Activated CD4-positive, alpha-beta T cell treated with anti-CD3 and anti-CD28 coated beads for 36 hours (primary cell): ENCODE measurements around the gene TBC1D4. TPM values are rescaled to one million over a fixed set of nuclear protein-coding genes. Genes with fewer than 3 reads are reported as not detected.
"Not testable (repeated sequence)": the region's sequence is repeated elsewhere in the genome, so short reads cannot be mapped to it uniquely, and the experiment has no call there.

ENCODE experiments used
- ATAC-seq: fragments of 200-7000 bp; cut with Tn5 transposase; one replicate; pipeline ENCODE4 v1.10.0; 2021; ENCODE audit warnings: mild to moderate bottlenecking, moderate library complexity
- CTCF ChIA-PET: fragments of 350-600 bp; sonication (Branson Sonifier 250); formaldehyde crosslinking; loops from one replicate; lab custom pipeline; 2021; ENCODE audit warnings: antibody characterized with exemption; lab: Charles Lee
- POLR2A ChIA-PET: fragments of 350-600 bp; sonication (Branson Sonifier 250); formaldehyde crosslinking; loops from one replicate; lab custom pipeline; 2021; ENCODE audit warnings: antibody characterized with exemption, inconsistent platforms; lab: Charles Lee
- DNase-seq: peaks from one replicate; pipeline ENCODE4 v3.0.0-alpha.2; 2020
- H3K27ac Mint-ChIP-seq: one replicate; pipeline ENCODE4 v1.8.0; 2021; ENCODE audit warnings: mixed read lengths
- H3K27me3 Mint-ChIP-seq: one replicate; pipeline ENCODE4 v1.8.0; 2021; ENCODE audit warnings: mixed read lengths
- H3K36me3 Mint-ChIP-seq: one replicate; pipeline ENCODE4 v1.8.0; 2021; ENCODE audit warnings: low read depth, mixed read lengths
- H3K4me1 Mint-ChIP-seq: one replicate; pipeline ENCODE4 v1.8.0; 2021; ENCODE audit warnings: mixed read lengths
- H3K4me3 Mint-ChIP-seq: one replicate; pipeline ENCODE4 v1.8.0; 2021; ENCODE audit warnings: mild to moderate bottlenecking, moderate library complexity, mixed read lengths
- H3K9me3 Mint-ChIP-seq: one replicate; pipeline ENCODE4 v1.8.0; 2021; ENCODE audit warnings: low read depth, mixed read lengths
- intact Hi-C, 2 experiments: fragments of 100-400 bp; cut with DNase I in 1 of 2; cut with micrococcal nuclease in 1 of 2; formaldehyde crosslinking; loops; one replicate each; pipeline versions ENCODE4 v1.14.2 to v1.15.1; 2022 to 2024; cut with DNase I, micrococcal nuclease
- total RNA-seq, 2 experiments: library from RNA; stranded (reverse); gene quantifications; one replicate each; pipeline ENCODE4 v1.2.3, GENCODE V29; 2021

The TBC1D4 gene
- total RNA-seq, 2 experiments from 2014 or later = 29.4 to 31.7 TPM

DNA sequence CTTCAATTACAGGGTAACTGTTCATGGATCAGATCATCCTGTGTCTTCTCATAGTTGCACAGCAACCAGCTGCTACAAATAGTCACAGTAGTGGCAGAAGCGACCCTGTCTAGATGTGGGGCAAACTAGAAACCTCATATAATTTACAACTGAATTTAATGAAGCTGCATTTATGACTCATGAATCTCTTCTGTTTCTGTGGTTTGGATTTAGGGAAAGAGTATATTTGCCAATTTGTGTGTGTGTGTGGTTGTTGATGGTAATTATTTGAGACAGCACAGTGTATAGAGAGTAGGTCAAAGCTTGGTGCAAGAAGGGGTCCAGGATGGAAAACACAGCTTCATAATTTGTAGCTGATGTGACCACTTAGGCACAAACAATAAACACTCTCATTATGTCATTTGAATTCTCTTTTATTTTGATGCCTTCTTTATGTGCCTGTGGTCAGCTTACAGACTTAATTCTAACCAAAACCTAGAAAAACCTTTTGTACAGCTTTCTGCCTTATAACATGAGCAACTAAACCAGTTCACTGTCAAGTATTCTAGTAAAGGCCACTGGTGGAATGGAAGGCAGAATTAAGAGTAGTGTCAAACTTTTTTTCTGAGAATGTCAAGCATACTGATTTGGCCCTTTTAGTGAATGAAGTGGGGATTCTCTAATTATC lies 218.1 kb downstream of the TBC1D4 start:
- CTCF ChIA-PET = interaction anchor here (0.7 kb wide), 1 partner anchor 118 kb away, joined by 3 read pairs; no protein-coding TSS in a partner anchor

GRCh38 chr13:75258159-75258782 lies 223.7 kb downstream of the TBC1D4 start:
- no peak overlapping the region for H3K27ac Mint-ChIP-seq
- ATAC-seq = no peak
- intact Hi-C loops = no loop called here
- peaks cover 3% of the 10 kb centered on the region for H3K27me3 Mint-ChIP-seq
- H3K9me3 Mint-ChIP-seq = no peaks in the 10 kb centered on the region
- CTCF ChIA-PET = interaction anchor here (1.0 kb wide), 1 partner anchor 117 kb away, joined by 3 read pairs; no protein-coding TSS in a partner anchor
- POLR2A ChIA-PET = no interaction called here
- no peaks in the 10 kb centered on the region for H3K4me1 Mint-ChIP-seq
- DNase-seq = no peak
- no peaks in the 10 kb centered on the region for H3K36me3 Mint-ChIP-seq
- no peak overlapping the region for H3K4me3 Mint-ChIP-seq

More for the DNA sequence above, 218.1 kb downstream of the TBC1D4 start:
- H3K4me3 Mint-ChIP-seq = no peak overlapping the region
- H3K9me3 Mint-ChIP-seq = no peaks in the 10 kb centered on the region
- H3K4me1 Mint-ChIP-seq = no peaks in the 10 kb centered on the region
- H3K27ac Mint-ChIP-seq = no peak overlapping the region
- H3K27me3 Mint-ChIP-seq = no peaks in the 10 kb centered on the region
- DNase-seq (no peak), ATAC-seq (no peak)
- intact Hi-C loops = no loop called here
- POLR2A ChIA-PET = no interaction called here
- H3K36me3 Mint-ChIP-seq = no peaks in the 10 kb centered on the region

GRCh38 chr13:75256922-75257321 lies 225.0 kb downstream of the TBC1D4 start:
- no peaks in the 10 kb centered on the region for H3K9me3 Mint-ChIP-seq
- CTCF ChIA-PET = interaction anchor here (1.2 kb wide), 1 partner anchor 37 kb away, joined by 3 read pairs; no protein-coding TSS in a partner anchor
- intact Hi-C loops = no loop called here

GRCh38 chr13:75255653-75256052 lies 226.3 kb downstream of the TBC1D4 start:
- H3K27me3 Mint-ChIP-seq = peaks cover 6% of the 10 kb centered on the region
- H3K9me3 Mint-ChIP-seq = no peaks in the 10 kb centered on the region
- DNase-seq = no peak
- H3K4me3 Mint-ChIP-seq = no peak overlapping the region
- no peaks in the 10 kb centered on the region for H3K4me1 Mint-ChIP-seq
- CTCF ChIA-PET = interaction anchor here (0.5 to 0.6 kb wide), 2 partner anchors 35 to 54 kb away, joined by 3 read pairs; no protein-coding TSS in a partner anchor
- POLR2A ChIA-PET = interaction anchor here (0.6 kb wide), 1 partner anchor 396 kb away, joined by 4 read pairs; no protein-coding TSS in a partner anchor
- H3K27ac Mint-ChIP-seq = no peak overlapping the region
- ATAC-seq = no peak
- intact Hi-C loops = no loop called here
- H3K36me3 Mint-ChIP-seq = no peaks in the 10 kb centered on the region

More at GRCh38 chr13:75256922-75257321, 225.0 kb downstream of the TBC1D4 start:
- DNase-seq (no peak), ATAC-seq (no peak)
- POLR2A ChIA-PET = no interaction called here
- no peaks in the 10 kb centered on the region for H3K4me1 Mint-ChIP-seq
- no peak overlapping the region for H3K27ac Mint-ChIP-seq
- peaks cover 4% of the 10 kb centered on the region for H3K27me3 Mint-ChIP-seq
- no peaks in the 10 kb centered on the region for H3K36me3 Mint-ChIP-seq
- H3K4me3 Mint-ChIP-seq = no peak overlapping the region

GRCh38 chr13:75255147-75255546 lies 226.8 kb downstream of the TBC1D4 start:
- intact Hi-C loops = no loop called here
- H3K27me3 Mint-ChIP-seq = peaks cover 6% of the 10 kb centered on the region
- H3K4me1 Mint-ChIP-seq = no peaks in the 10 kb centered on the region
- H3K9me3 Mint-ChIP-seq = no peaks in the 10 kb centered on the region
- POLR2A ChIA-PET = no interaction called here
- no peaks in the 10 kb centered on the region for H3K36me3 Mint-ChIP-seq
- DNase-seq (no peak), ATAC-seq (no peak)
- no peak overlapping the region for H3K4me3 Mint-ChIP-seq
- CTCF ChIA-PET = interaction anchor here (0.6 kb wide), 1 partner anchor 36 kb away, joined by 3 read pairs; no protein-coding TSS in a partner anchor
- no peak overlapping the region for H3K27ac Mint-ChIP-seq

DNA sequence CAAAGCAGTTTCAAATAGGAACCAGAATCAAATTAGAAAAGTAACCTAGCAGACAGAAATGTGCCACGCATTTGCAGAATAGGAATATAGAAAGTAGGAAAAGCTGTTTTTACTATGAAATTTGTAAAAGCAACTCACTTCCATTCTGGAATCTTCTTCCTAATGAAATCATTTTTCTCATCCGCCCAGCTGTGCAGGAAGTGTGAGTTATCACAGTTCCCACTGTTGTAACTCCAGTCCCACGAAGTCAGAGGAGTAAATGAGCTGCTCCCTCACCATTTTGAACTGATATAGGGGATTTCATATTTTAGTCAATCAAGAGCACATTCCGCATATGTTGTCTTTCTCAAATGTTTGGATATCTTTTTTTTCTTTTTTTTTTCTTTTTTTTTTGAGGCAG lies 230.8 kb downstream of the TBC1D4 start:
- ATAC-seq = no peak
- intact Hi-C loops = no loop called here
- no peak overlapping the region for H3K4me3 Mint-ChIP-seq

DNA sequence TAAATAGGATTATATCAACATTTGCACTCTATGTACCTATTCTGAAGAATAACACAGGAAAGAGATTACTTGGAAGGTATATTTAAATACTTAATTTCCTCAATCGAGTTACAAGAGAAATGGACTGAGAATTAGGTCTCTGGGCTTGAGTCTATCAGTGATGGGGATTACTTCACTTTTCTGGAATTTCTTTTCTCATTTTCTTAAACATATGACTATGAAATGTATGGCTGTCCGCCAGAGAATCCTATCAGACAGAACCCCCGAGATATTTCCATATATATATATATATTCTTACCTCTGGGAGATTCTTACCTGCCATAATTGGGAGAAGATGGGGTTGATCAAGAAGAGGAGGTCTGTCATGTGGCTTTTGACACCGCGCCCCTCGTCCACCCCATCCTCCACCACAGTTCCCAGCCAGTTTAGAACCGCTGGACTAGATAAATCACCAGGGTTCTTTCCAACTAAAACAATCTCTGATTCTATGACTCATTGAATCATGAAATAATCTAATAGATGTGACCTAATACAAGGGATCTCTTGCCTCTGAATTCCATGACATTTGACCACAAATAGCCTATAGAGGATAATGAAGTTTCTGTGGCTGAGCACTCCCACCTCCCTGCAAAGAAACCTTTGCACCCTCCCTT lies 231.3 kb downstream of the TBC1D4 start:
- H3K27ac Mint-ChIP-seq = no peak overlapping the region
- ATAC-seq = no peak
- ChIA-PET POLR2A (no interaction called here), CTCF (no interaction called here)
- peaks cover 4% of the 10 kb centered on the region for H3K9me3 Mint-ChIP-seq
- intact Hi-C loops = no loop called here
- peaks cover 8% of the 10 kb centered on the region for H3K27me3 Mint-ChIP-seq
- no peak for DNase-seq
- no peaks in the 10 kb centered on the region for H3K36me3 Mint-ChIP-seq
- H3K4me3 Mint-ChIP-seq = no peak overlapping the region
- no peaks in the 10 kb centered on the region for H3K4me1 Mint-ChIP-seq

More for the DNA sequence above, 230.8 kb downstream of the TBC1D4 start:
- no peaks in the 10 kb centered on the region for H3K9me3 Mint-ChIP-seq
- ChIA-PET POLR2A (no interaction called here), CTCF (interaction anchor here (0.6 kb wide), 1 partner anchor 273 kb away, joined by 4 read pairs; no protein-coding TSS in a partner anchor)
- no peaks in the 10 kb centered on the region for H3K36me3 Mint-ChIP-seq
- H3K27me3 Mint-ChIP-seq = peaks cover 6% of the 10 kb centered on the region
- no peak for DNase-seq
- no peaks in the 10 kb centered on the region for H3K4me1 Mint-ChIP-seq
- H3K27ac Mint-ChIP-seq = no peak overlapping the region

DNA sequence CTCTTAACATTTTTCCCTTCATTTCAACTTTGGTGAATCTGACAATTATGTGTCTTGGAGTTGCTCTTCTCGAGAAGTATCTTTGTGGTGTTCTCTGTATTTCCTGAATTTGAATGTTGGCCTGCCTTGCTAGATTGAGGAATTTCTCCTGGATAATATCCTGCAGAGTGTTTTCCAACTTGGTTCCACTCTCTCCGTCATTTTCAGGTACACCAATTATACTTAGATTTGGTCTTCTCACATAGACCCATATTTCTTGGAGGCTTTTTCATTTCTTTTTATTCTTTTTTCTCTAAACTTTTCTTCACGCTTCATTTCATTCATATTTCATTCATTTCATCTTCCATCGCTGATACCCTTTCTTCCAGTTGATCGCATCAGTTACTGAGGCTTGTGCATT lies 236.4 kb downstream of the TBC1D4 start:
- intact Hi-C loops, DNase-seq, H3K4me1 Mint-ChIP-seq, POLR2A ChIA-PET, ATAC-seq, H3K27me3 Mint-ChIP-seq, H3K27ac Mint-ChIP-seq, CTCF ChIA-PET, H3K36me3 Mint-ChIP-seq, H3K4me3 Mint-ChIP-seq: not testable (repeated sequence)
- peaks cover 11% of the 10 kb centered on the region for H3K9me3 Mint-ChIP-seq

DNA sequence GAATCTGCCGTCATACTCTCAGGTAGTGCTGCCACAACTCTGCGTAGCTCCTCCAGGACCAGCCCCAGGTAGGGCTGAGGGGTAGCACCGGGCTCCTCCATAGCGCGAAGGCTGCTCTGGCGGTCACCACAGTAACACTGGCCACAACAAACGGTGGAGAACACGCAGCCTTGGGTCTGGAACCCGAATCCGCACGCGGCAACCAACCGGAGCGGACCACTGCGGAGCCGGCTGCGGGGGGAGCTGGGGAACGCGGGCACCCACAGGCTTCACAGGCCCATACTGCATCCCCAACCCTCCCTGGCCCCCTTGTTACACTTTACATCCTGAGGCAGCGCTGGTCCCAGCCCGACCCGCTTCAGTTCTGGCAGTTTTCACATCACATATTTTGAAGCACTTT lies 241.7 kb downstream of the TBC1D4 start:
- H3K36me3 Mint-ChIP-seq, H3K4me3 Mint-ChIP-seq, ATAC-seq, intact Hi-C loops, H3K9me3 Mint-ChIP-seq, H3K27ac Mint-ChIP-seq, H3K27me3 Mint-ChIP-seq, H3K4me1 Mint-ChIP-seq, DNase-seq, POLR2A ChIA-PET, CTCF ChIA-PET: not testable (repeated sequence)

GRCh38 chr13:75236774-75237173 lies 245.2 kb downstream of the TBC1D4 start:
- Mint-ChIP-seq H3K27me3 (peaks cover 5% of the 10 kb centered on the region), H3K4me1 (no peaks in the 10 kb centered on the region), H3K9me3 (peaks cover 2% of the 10 kb centered on the region), H3K27ac (no peak overlapping the region), H3K36me3 (no peaks in the 10 kb centered on the region), H3K4me3 (no peak overlapping the region)
- DNase-seq (no peak), ATAC-seq (no peak)
- intact Hi-C loops = no loop called here
- ChIA-PET POLR2A (no interaction called here), CTCF (no interaction called here)
